ENCODE results near the gene ARL3.

The ARL3 gene

DNA sequence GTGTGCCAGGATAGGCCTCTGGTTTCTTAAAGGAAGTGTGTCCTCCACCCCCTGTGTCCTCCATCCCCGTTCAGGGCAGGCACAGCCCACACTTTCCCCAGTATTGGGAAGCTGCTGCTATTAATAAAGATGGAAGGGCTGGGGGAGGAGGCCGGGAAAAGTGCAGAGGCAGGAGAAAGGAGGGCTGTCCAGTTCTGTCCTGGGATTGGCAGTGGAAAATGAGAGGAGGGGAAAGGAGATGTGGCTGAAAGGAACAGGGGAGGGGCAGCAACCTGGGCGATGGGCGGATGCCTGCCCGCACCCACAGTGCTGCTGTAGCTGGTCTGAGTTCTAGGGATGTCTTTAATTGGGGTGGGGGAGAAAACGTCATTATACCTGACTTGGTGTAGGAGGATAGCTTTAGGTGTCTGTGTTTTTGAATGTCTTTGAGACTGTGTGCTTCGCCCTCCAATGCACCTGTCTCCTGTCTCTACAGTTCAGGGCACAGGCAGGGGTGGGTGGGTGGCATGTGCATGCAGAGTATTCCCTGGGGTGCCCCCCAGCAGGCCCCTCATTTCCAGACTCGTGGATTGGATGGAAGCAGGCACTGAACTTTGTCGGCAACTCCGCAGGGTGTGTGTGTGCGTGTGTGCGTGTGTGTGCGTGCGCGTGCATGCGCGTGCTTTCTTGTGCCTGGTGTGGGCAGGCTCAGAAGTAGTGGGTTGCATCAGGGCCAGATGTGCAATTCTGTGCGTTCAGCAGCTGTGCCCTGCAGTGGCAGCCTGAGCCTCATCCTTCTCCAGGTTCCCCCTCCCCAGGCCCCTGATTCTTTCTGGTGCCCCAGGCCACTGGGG lies 67.4 kb downstream of the ARL3 start:
- Histone ChIP-seq H3K14ac (ENCODE audit: low read length) (peak overlapping the region; percentile 75), H3K36me3 (replicated peaks in 1 of 2; ENCODE audit: control insufficient read depth in 2 of 2, insufficient read depth in 2 of 2, low read length in 2 of 2) (peaks cover 2 to 42% of the 10 kb centered on the region in 2 donors), H3K4me3 (ENCODE audit: low read length in 2 of 2) (peak overlapping the region in 1 of 2 donors; percentile 90), H2AFZ (ENCODE audit: low read length) (no peak overlapping the region), H3K79me1 (ENCODE audit: low read depth, low read length) (peaks cover 35% of the 10 kb centered on the region), H3K18ac (ENCODE audit: low read length) (peak overlapping the region; percentile 88), H2AK5ac (ENCODE audit: low read depth, low read length) (peak overlapping the region; percentile 66), H3K27ac (replicated peaks; ENCODE audit: low read length) (no peak overlapping the region), H2BK120ac (ENCODE audit: low read depth, low read length) (peak overlapping the region; percentile 30), H4K8ac (ENCODE audit: low read depth, low read length) (no peak overlapping the region), H3K4me1 (ENCODE audit: control insufficient read depth in 2 of 2, insufficient read depth in 1 of 2, low read depth in 1 of 2, low read length in 2 of 2) (peaks cover 51 to 55% of the 10 kb centered on the region in 2 donors), H2BK15ac (ENCODE audit: low read length) (peak overlapping the region; percentile 38), H2BK5ac (ENCODE audit: low read length) (no peak overlapping the region), H3K4me2 (ENCODE audit: insufficient read depth, low read length, poor library complexity, severe bottlenecking) (peak overlapping the region; percentile 98), H3K23ac (ENCODE audit: low read depth, low read length, poor library complexity) (peak overlapping the region; percentile 44), H3K4ac (ENCODE audit: low read length) (no peak overlapping the region), H3K9me3 (replicated peaks in 1 of 2; ENCODE audit: control insufficient read depth in 2 of 2, insufficient read depth in 1 of 2, low read depth in 1 of 2, low read length in 2 of 2) (no peaks in the 10 kb centered on the region), H3K9ac (ENCODE audit: low read depth, low read length, poor library complexity) (peak overlapping the region; percentile 78), H3K27me3 (ENCODE audit: control insufficient read depth in 3 of 3, insufficient read depth in 3 of 3, low read depth in 1 of 3, low read length in 3 of 3) (no peaks in the 10 kb centered on the region), H2BK12ac (ENCODE audit: low read length) (no peak overlapping the region), H4K91ac (ENCODE audit: low read depth, low read length, poor library complexity) (no peak overlapping the region)
- no CpG with 5 or more reads among the region's 18 CpGs for WGBS, 2 donors (ENCODE audit: extremely low coverage in 2 of 2, insufficient read length in 2 of 2, insufficient replicate concordance in 1 of 2)
- DNase-seq (ENCODE audit: low spot score) = no peak

DNA sequence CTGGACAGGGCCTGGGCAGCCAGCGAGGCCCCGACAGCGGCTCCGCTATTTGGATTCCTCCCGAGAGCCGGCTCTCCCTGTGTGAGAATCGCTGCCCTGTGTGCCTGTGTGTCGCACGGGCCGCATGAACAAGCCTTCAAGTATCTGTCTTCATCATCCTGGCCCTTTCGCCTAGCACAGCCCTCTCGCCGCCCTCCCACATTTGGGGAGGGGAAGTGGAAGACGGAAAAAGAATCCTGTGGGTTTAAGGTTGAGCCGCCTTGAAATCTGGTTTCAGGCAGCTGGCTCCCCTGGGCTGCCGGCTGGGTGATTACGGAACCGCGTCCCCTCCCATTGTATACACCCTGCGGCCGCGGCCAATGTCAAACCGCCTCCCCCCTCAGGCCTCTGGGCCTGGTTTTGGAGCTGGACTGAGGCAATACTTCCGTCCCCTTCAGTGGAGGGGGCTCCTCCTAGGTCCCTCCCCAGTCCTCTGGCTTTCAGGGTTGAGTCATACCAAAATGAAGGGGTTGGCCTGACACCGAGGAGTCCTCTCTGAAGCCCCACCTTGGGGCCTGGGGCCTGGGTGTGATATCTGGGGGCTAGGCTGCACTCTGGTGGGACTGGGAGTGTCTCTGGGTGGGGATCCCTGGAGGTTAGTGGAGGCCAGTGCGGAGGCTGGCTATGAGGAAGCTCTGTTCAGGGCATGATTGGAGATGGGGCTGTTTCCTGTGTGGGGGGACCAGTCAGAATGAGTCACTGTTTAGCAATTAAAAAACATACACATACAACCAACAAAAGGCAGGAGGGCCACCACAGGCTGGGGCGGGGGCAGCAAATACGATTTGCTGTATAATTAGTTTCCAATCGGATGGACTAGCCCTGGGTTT lies 68.2 kb downstream of the ARL3 start:
- peak overlapping the region; percentile 94 for H3K18ac ChIP-seq (ENCODE audit: low read length)
- H2BK120ac ChIP-seq (ENCODE audit: low read depth, low read length) = no peak overlapping the region
- peaks cover 28% of the 10 kb centered on the region for H3K79me1 ChIP-seq (ENCODE audit: low read depth, low read length)
- no peaks in the 10 kb centered on the region for H3K9me3 ChIP-seq (replicated peaks in 1 of 2; ENCODE audit: control insufficient read depth in 2 of 2, insufficient read depth in 1 of 2, low read depth in 1 of 2, low read length in 2 of 2)
- H2BK15ac ChIP-seq (ENCODE audit: low read length) = peak overlapping the region; percentile 80
- H3K4me1 ChIP-seq (ENCODE audit: control insufficient read depth in 2 of 2, insufficient read depth in 1 of 2, low read depth in 1 of 2, low read length in 2 of 2) = peaks cover 46 to 48% of the 10 kb centered on the region in 2 donors
- no peak overlapping the region for H3K4ac ChIP-seq (ENCODE audit: low read length)
- no peak overlapping the region for H3K27ac ChIP-seq (replicated peaks; ENCODE audit: low read length)
- H3K4me3 ChIP-seq (ENCODE audit: low read length in 2 of 2) = peak overlapping the region; percentile 82 to 90
- H3K36me3 ChIP-seq (replicated peaks in 1 of 2; ENCODE audit: control insufficient read depth in 2 of 2, insufficient read depth in 2 of 2, low read length in 2 of 2) = peaks cover 2 to 33% of the 10 kb centered on the region in 2 donors
- H3K23ac ChIP-seq (ENCODE audit: low read depth, low read length, poor library complexity) = peak overlapping the region; percentile 3
- H2AK5ac ChIP-seq (ENCODE audit: low read depth, low read length) = peak overlapping the region; percentile 53
- peak overlapping the region; percentile 99 for H3K9ac ChIP-seq (ENCODE audit: low read depth, low read length, poor library complexity)
- no peaks in the 10 kb centered on the region for H3K27me3 ChIP-seq (ENCODE audit: control insufficient read depth in 3 of 3, insufficient read depth in 3 of 3, low read depth in 1 of 3, low read length in 3 of 3)
- H4K91ac ChIP-seq (ENCODE audit: low read depth, low read length, poor library complexity) = no peak overlapping the region
- no peak overlapping the region for H3K14ac ChIP-seq (ENCODE audit: low read length)
- H3K4me2 ChIP-seq (ENCODE audit: insufficient read depth, low read length, poor library complexity, severe bottlenecking) = peak overlapping the region; percentile 98
- no CpG with 5 or more reads among the region's 29 CpGs for WGBS, 2 donors (ENCODE audit: extremely low coverage in 2 of 2, insufficient read length in 2 of 2, insufficient replicate concordance in 1 of 2)
- no peak overlapping the region for H4K8ac ChIP-seq (ENCODE audit: low read depth, low read length)
- H2BK5ac ChIP-seq (ENCODE audit: low read length) = peak overlapping the region; percentile 54
- H2AFZ ChIP-seq (ENCODE audit: low read length) = no peak overlapping the region
- no peak overlapping the region for H2BK12ac ChIP-seq (ENCODE audit: low read length)
- DNase-seq (ENCODE audit: low spot score) = no peak

DNA sequence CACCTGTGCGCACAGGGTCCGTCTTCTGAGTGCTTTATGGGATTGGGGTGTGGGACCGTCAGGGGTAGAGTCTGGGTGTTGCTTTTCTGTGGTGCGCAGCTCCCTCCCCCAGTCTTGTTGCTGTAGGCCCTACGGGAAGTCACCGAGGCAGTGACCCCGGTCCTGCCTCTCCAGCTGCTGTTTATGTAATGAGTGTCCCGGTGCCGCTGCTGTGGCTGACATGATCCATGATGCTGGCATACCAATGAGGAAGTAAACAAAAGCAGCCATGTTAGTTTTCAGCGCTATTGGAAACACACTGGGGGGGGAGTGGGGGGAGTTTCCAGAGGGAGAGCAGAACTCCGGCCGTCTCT lies 68.8 kb downstream of the ARL3 start:
- H3K27ac ChIP-seq (replicated peaks; ENCODE audit: low read length) = no peak overlapping the region
- H3K4me2 ChIP-seq (ENCODE audit: insufficient read depth, low read length, poor library complexity, severe bottlenecking) = peak overlapping the region; percentile 98
- no peak overlapping the region for H4K8ac ChIP-seq (ENCODE audit: low read depth, low read length)
- H3K4me1 ChIP-seq (ENCODE audit: control insufficient read depth in 2 of 2, insufficient read depth in 1 of 2, low read depth in 1 of 2, low read length in 2 of 2) = peaks cover 41 to 42% of the 10 kb centered on the region in 2 donors
- H3K36me3 ChIP-seq (replicated peaks in 1 of 2; ENCODE audit: control insufficient read depth in 2 of 2, insufficient read depth in 2 of 2, low read length in 2 of 2) = peaks cover 2 to 27% of the 10 kb centered on the region in 2 donors
- peak; percentile 56 for DNase-seq (ENCODE audit: low spot score)
- peak overlapping the region; percentile 100 for H3K18ac ChIP-seq (ENCODE audit: low read length)
- H2BK120ac ChIP-seq (ENCODE audit: low read depth, low read length) = no peak overlapping the region
- peak overlapping the region; percentile 96 for H2BK15ac ChIP-seq (ENCODE audit: low read length)
- H4K91ac ChIP-seq (ENCODE audit: low read depth, low read length, poor library complexity) = no peak overlapping the region
- peak overlapping the region; percentile 75 for H3K14ac ChIP-seq (ENCODE audit: low read length)
- no CpG with 5 or more reads among the region's 12 CpGs for WGBS, 2 donors (ENCODE audit: extremely low coverage in 2 of 2, insufficient read length in 2 of 2, insufficient replicate concordance in 1 of 2)
- no peak overlapping the region for H3K4ac ChIP-seq (ENCODE audit: low read length)
- no peaks in the 10 kb centered on the region for H3K27me3 ChIP-seq (ENCODE audit: control insufficient read depth in 3 of 3, insufficient read depth in 3 of 3, low read depth in 1 of 3, low read length in 3 of 3)
- no peak overlapping the region for H2AFZ ChIP-seq (ENCODE audit: low read length)
- peak overlapping the region; percentile 53 for H2AK5ac ChIP-seq (ENCODE audit: low read depth, low read length)
- H2BK12ac ChIP-seq (ENCODE audit: low read length) = no peak overlapping the region
- H2BK5ac ChIP-seq (ENCODE audit: low read length) = peak overlapping the region; percentile 71
- H3K4me3 ChIP-seq (ENCODE audit: low read length in 2 of 2) = peak overlapping the region; percentile 82 to 90
- peaks cover 23% of the 10 kb centered on the region for H3K79me1 ChIP-seq (ENCODE audit: low read depth, low read length)
- peak overlapping the region; percentile 94 for H3K23ac ChIP-seq (ENCODE audit: low read depth, low read length, poor library complexity)
- peak overlapping the region; percentile 99 for H3K9ac ChIP-seq (ENCODE audit: low read depth, low read length, poor library complexity)
- H3K9me3 ChIP-seq (replicated peaks in 1 of 2; ENCODE audit: control insufficient read depth in 2 of 2, insufficient read depth in 1 of 2, low read depth in 1 of 2, low read length in 2 of 2) = no peaks in the 10 kb centered on the region
